Large intestine (tissue), 3 donors: ENCODE data around the gene RAB7A. TPM values are rescaled to one million over a fixed set of nuclear protein-coding genes. Genes with fewer than 3 reads are reported as not detected.

Source experiments
- DNase-seq, 2 donors: peaks; one replicate each; pipeline versions ENCODE4 v3.0.0 to v3.0.0-alpha.2; 2013
- H3K27ac ChIP-seq: one replicate; pipeline ENCODE4 v1.5.1; 2013; ENCODE audit warnings: low read length
- H3K27me3 ChIP-seq: 2 replicates; pipeline ENCODE4 v1.6.1; 2013; ENCODE audit warnings: low read length; ENCODE audit not compliant: control insufficient read depth, insufficient read depth
- H3K36me3 ChIP-seq: 2 replicates; pipeline ENCODE4 v1.6.1; 2013; ENCODE audit warnings: low read length; ENCODE audit not compliant: control insufficient read depth, insufficient read depth
- H3K4me1 ChIP-seq: one replicate; pipeline ENCODE4 v1.6.1; 2013; ENCODE audit warnings: low read length; ENCODE audit not compliant: control insufficient read depth, insufficient read depth
- H3K4me3 ChIP-seq: one replicate; pipeline ENCODE4 v1.5.1; 2013; ENCODE audit warnings: low read length
- H3K9me3 ChIP-seq: one replicate; pipeline ENCODE4 v1.6.1; 2013; ENCODE audit warnings: mild to moderate bottlenecking, low read depth, low read length, moderate library complexity; ENCODE audit not compliant: control insufficient read depth
- WGBS: methylation state at CpG from one replicate; pipeline ENCODE4 v1.1.5; 2013; ENCODE audit warnings: low lambda C conversion rate; ENCODE audit not compliant: insufficient coverage; 5-methylcytosine and 5-hydroxymethylcytosine counted together
- polyA plus RNA-seq: library from polyadenylated mRNA; unstranded; fragments of 120-200 nt; gene quantifications from one replicate; pipeline ENCODE4 v1.2.1, GENCODE V29; 2013

Gene RAB7A
- polyA plus RNA-seq, 1 donor, result 198 TPM

DNA sequence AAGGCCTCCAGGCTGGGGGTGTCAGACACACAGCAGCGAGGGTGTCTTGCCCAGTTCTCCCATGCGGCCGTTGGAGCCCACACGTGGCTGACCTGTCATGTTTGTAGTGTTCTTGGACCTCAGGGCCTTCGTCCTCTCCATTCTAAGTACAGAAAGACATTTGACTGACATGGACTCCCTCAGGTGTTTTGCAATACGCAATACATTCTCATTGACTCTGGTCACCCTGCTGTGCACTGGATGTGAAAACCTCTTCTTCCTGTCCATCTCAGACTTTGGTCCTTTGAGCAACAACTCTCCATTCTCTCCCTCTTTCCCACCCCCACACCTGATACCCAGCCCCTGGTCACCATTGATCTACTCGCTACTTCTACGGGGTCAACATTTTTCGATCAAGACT lies 124.6 kb downstream of the RAB7A start:
- Histone ChIP-seq H3K36me3 (no peaks in the 10 kb centered on the region), H3K4me1 (peaks cover under 1% of the 10 kb centered on the region), H3K27ac (no peak overlapping the region), H3K4me3 (no peak overlapping the region), H3K27me3 (no peaks in the 10 kb centered on the region), H3K9me3 (peaks cover 18% of the 10 kb centered on the region)
- WGBS, result 90% methylated on average over 2 of the region's 9 CpGs
- no peak for DNase-seq

DNA sequence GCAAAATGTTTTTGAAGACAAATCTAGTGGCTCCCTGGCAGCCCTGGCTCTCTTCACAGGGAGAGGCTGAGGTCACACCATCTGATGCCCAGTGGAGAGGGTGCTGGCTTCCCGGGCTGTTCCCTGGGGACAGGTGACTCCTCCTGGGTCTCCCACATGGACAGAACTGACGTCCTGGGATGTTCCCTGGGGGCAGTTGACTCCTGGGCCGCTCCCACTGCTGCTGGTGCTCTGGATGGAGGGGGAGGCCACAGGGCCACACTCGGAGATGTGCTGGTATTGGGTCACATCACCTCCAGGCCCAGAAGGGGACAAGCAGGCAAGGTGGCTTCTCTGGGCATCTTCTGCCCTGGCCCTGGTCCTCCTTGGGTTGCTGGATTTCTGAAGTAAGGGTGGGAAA lies 125.6 kb downstream of the RAB7A start:
- no peaks in the 10 kb centered on the region for H3K36me3 ChIP-seq
- no peak overlapping the region for H3K4me3 ChIP-seq
- no peaks in the 10 kb centered on the region for H3K4me1 ChIP-seq
- no peak overlapping the region for H3K27ac ChIP-seq
- no CpG with 5 or more reads among the region's 4 CpGs for WGBS
- DNase-seq, result no peak
- H3K9me3 ChIP-seq, result peaks cover 18% of the 10 kb centered on the region
- no peaks in the 10 kb centered on the region for H3K27me3 ChIP-seq

DNA sequence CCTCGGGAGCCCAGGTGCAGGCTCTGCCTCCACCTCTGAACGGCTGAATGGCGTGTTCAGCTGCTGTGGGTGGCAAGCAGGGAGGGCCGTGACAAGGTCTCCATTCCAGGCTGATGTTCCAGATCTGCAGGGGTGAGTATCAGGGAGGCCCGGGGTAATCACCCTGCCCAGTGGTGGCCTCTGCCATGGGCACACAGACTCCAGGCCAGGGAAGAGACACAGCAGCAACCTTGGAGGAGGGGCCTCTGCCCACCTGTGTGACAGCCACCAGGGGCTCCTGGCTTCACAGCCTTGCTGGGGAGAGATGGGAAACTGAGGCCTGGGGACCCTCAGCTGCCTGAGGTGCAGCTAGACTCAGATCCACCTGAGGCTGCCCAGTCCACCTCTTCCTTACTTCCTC lies 127.8 kb downstream of the RAB7A start:
- H3K4me1 ChIP-seq, result no peaks in the 10 kb centered on the region
- H3K9me3 ChIP-seq, result peaks cover 18% of the 10 kb centered on the region
- H3K27me3 ChIP-seq, result no peaks in the 10 kb centered on the region
- no peaks in the 10 kb centered on the region for H3K36me3 ChIP-seq
- no peak overlapping the region for H3K27ac ChIP-seq
- H3K4me3 ChIP-seq, result no peak overlapping the region
- DNase-seq, result no peak
- WGBS, result no CpG with 5 or more reads among the region's 5 CpGs

DNA sequence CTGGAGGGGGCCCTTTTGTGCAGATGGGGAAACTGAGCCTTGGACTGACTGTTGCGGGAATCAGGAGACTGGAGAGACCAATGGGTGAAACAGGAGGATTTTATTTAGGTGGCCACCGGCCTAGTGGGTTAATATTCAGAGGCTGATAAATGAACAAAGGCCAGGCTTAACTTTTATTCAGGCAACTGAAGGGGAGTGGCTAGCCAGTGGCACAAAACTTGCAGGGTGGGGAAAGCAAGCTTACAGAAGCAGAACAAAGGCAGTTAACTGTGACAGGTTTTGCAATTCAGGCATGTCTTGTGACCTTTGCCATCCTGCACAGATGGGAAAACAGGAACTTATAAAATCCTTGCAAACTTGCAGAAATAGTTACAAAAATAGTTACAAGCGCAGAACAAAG lies 128.5 kb downstream of the RAB7A start:
- DNase-seq, result no peak
- Histone ChIP-seq H3K4me1 (no peaks in the 10 kb centered on the region), H3K9me3 (peaks cover 25% of the 10 kb centered on the region), H3K4me3 (no peak overlapping the region), H3K36me3 (no peaks in the 10 kb centered on the region), H3K27me3 (no peaks in the 10 kb centered on the region), H3K27ac (no peak overlapping the region)
- WGBS, result 83% methylated on average over 1 of the region's 3 CpGs

DNA sequence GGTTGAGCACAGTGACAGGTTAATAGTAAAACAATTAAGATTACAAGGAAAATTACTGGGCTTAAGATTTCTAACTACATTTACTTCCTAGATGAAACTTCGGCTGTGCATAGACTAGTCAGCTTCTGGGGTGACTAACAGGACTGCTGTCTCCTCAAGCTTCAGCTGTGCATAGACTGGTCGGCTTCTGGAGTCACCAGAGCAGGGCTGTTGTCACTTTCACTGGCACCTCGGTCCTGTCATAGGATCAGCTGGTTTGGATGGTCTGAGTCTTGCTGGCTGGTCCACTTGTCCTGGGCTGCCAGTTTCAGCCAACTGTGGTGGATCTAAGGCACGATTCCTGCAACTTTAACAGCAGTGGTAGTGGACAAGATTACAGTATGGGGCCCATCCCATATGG lies 129.6 kb downstream of the RAB7A start:
- H3K4me3 ChIP-seq, result no peak overlapping the region
- peaks cover 34% of the 10 kb centered on the region for H3K9me3 ChIP-seq
- no peak for DNase-seq
- no peaks in the 10 kb centered on the region for H3K27me3 ChIP-seq
- no peaks in the 10 kb centered on the region for H3K4me1 ChIP-seq
- 100% methylated on average over 1 of the region's 4 CpGs for WGBS
- no peaks in the 10 kb centered on the region for H3K36me3 ChIP-seq
- H3K27ac ChIP-seq, result no peak overlapping the region

DNA sequence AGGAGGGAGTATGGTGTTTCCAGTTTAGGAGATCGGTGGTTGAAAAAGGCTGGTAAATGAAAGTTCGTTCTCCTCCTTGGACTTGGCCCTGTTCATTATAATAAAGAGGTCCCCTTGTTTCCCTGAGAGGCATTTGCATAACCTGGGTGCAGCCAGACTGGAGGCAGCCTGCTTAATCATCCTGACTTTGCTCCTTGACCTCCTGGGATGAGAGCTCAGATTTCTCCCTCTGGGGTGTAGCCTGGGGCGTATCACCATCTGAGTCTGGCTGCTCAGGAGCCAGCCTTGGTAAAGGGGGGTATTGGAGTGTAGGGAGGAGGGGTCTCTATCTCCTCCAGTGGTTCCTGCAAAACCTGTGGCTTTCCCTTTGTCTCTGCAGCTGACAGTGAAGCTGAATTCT lies 132.2 kb downstream of the RAB7A start:
- Histone ChIP-seq H3K27me3 (no peaks in the 10 kb centered on the region), H3K36me3 (no peaks in the 10 kb centered on the region), H3K9me3 (peaks cover 38% of the 10 kb centered on the region), H3K4me3 (no peak overlapping the region), H3K27ac (no peak overlapping the region), H3K4me1 (no peaks in the 10 kb centered on the region)
- peak in 1 of 2 donors; percentile 48 for DNase-seq
- WGBS, result no CpG with 5 or more reads among the region's 3 CpGs

DNA sequence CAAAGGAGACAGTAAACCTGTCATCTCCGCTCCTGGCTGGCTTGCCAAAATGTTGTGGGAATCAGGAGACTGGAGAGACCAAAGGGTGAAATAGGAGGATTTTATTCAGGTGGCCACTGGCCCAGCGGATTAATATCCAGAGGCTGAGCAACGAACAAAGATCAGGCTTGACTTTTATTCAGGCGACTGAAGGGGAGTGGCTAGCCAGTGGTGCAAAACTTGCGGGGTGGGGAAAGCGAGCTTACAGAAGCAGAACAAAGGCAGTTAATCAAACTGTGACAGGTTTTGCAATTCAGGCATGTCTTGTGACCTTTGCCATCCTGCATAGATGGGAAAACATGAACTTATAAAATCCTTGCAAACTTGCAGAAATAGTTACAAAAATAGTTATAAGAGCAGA lies 133.6 kb downstream of the RAB7A start:
- no peak overlapping the region for H3K27ac ChIP-seq
- H3K36me3 ChIP-seq, result no peaks in the 10 kb centered on the region
- WGBS, result 87% methylated on average over 3 of the region's 6 CpGs
- H3K27me3 ChIP-seq, result no peaks in the 10 kb centered on the region
- H3K4me1 ChIP-seq, result no peaks in the 10 kb centered on the region
- H3K4me3 ChIP-seq, result no peak overlapping the region
- no peak for DNase-seq
- H3K9me3 ChIP-seq, result peaks cover 26% of the 10 kb centered on the region

DNA sequence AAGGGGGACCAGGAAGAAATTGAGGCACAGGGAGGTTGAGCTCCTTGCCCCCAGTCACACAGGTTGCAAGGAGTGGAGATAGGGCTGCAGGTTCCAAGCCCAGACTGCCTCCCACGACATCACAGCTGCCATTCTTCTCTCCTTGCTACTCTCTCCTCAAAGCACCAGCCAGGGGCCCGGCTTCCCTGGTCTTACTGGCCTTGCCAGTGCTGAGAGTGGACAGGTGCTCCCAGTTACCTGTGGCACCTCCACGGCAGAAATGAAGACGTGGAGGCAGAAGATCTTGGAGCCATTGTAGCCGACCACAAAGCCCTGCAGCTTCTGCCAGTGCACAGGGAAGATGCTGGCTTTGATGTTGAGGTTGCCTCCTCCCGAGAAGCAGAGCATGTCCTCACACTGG lies 135.5 kb downstream of the RAB7A start:
- Histone ChIP-seq H3K27ac (no peak overlapping the region), H3K4me1 (no peaks in the 10 kb centered on the region), H3K36me3 (no peaks in the 10 kb centered on the region), H3K27me3 (no peaks in the 10 kb centered on the region), H3K4me3 (no peak overlapping the region), H3K9me3 (peaks cover 26% of the 10 kb centered on the region)
- no peak for DNase-seq
- no CpG with 5 or more reads among the region's 6 CpGs for WGBS

DNA sequence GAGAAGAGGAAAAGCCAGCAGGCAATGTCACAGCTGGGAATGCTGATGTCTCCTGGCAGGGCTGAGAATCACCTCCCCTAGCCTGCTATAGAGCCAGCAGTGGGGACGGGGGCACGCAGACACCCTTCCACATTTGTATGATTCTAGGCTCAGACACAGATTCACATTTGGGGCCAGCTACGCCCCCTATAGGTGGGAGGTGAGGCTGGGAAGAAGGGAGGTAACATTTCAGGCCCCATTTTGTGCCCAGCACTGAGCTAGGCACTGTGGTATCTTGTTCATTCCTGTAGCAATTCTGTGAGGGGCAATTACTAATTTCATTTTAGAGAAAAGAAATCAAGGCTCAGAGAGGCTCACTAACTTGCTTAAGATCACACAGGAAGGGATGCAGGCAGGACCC lies 137.6 kb downstream of the RAB7A start:
- no peak for DNase-seq
- no peaks in the 10 kb centered on the region for H3K27me3 ChIP-seq
- WGBS, result no CpG with 5 or more reads among the region's 3 CpGs
- no peaks in the 10 kb centered on the region for H3K36me3 ChIP-seq
- no peak overlapping the region for H3K27ac ChIP-seq
- H3K4me1 ChIP-seq, result no peaks in the 10 kb centered on the region
- peaks cover 26% of the 10 kb centered on the region for H3K9me3 ChIP-seq
- H3K4me3 ChIP-seq, result no peak overlapping the region

Other genes with a start within 250 kb of the RAB7A start
- 1.9 TPM for gene GATA2, start 233.0 kb upstream of the RAB7A start, polyA plus RNA-seq
- gene RPN1, start 75.4 kb upstream of the RAB7A start, polyA plus RNA-seq, result 201 TPM
- gene ACAD9, start 153.4 kb downstream of the RAB7A start, polyA plus RNA-seq, result 33.1 TPM